ENCODE data around the gene WDPCP. TPM values are rescaled to one million over a fixed set of nuclear protein-coding genes. Genes with fewer than 3 reads are reported as not detected.

Gene WDPCP
- total and polyA plus RNA-seq, 2 of the 8 experiments (the other 6 are each of a cell fraction or from before 2014, with no cell fraction given), result 9.3 to 25.8 TPM

- no peak for TF ChIP-seq CHD7 (IDR thresholded peaks at IDR 0.05; ENCODE audit: insufficient replicate concordance, low read length)
- TF ChIP-seq MAX (IDR thresholded peaks at IDR 0.05), result no peak
- no peak for TF ChIP-seq KDM4A (IDR thresholded peaks at IDR 0.05; ENCODE audit: low read depth, low read length, severe bottlenecking)
- no peak for TF ChIP-seq TCF12 (IDR thresholded peaks at IDR 0.05; ENCODE audit: low read depth, low read length)
- TF ChIP-seq KDM1A (IDR thresholded peaks at IDR 0.05; ENCODE audit: borderline replicate concordance, low read length), result no peak
- TF ChIP-seq TBP (IDR thresholded peaks at IDR 0.05; ENCODE audit: low read depth, low read length), result no peak
- TF ChIP-seq SP1 (IDR thresholded peaks at IDR 0.05; ENCODE audit: low read depth, low read length), result no peak
- no peak for TF ChIP-seq PHF8 (conservative IDR thresholded peaks at IDR 0.05; ENCODE audit: low read depth, low read length)
- no peak for TF ChIP-seq HDAC6 (IDR thresholded peaks at IDR 0.05; ENCODE audit: low read depth, low read length)
- TF ChIP-seq JUN (IDR thresholded peaks at IDR 0.05; ENCODE audit: low read depth, low read length), result no peak
Measured at GRCh38 chr2:63372549-63372948, 215.7 kb downstream of the WDPCP start (continued).
